Fibroblast of skin of right quadriceps (primary cell): ENCODE measurements around the gene LSM14B.

Source experiments
- DNase-seq: peaks from one replicate; pipeline ENCODE4 v3.0.0-alpha.2; 2013

Gene LSM14B

DNA sequence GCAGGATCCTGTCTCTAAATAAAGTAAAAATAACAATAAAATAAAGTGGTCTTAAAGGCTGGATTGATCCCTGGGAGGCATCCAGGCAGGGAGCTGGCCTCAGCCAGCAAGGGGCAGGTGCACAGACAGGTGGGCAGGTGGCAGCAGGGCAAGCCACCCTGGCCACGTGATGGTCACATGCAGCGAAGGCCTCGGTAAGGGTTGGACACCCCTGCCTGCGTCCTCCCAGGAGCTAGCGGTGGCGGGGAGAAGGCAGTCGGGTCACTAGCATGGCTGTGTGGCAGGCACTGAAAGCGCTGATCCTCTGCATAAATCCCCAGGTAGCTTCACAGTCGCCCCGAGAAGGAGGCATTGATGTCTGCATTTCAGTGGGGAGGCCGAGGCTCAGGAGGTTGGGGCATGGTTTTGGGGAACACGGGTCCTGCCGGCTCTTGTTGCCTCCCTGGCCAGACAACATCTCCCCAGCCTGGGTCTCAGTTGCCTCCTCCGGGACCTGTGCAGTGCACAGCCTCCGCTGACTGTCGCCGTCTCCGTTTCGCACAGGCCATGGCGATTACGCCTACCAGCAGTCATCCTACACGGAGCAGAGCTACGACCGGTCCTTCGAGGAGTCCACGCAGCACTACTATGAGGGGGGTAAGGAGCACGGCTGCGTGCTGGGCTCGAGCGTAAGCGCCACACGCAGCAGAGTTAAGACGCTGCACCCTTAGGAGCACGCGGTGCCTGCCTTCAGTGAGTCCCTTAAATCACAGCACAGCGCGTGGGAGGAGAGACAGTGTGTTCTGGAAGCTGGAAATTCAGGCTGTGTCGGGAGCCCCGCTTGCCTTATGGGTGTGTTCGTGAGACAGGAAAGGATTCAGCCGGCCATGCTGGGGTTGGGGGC, 42.8 kb downstream of the LSM14B start:
- no peak for DNase-seq

DNA sequence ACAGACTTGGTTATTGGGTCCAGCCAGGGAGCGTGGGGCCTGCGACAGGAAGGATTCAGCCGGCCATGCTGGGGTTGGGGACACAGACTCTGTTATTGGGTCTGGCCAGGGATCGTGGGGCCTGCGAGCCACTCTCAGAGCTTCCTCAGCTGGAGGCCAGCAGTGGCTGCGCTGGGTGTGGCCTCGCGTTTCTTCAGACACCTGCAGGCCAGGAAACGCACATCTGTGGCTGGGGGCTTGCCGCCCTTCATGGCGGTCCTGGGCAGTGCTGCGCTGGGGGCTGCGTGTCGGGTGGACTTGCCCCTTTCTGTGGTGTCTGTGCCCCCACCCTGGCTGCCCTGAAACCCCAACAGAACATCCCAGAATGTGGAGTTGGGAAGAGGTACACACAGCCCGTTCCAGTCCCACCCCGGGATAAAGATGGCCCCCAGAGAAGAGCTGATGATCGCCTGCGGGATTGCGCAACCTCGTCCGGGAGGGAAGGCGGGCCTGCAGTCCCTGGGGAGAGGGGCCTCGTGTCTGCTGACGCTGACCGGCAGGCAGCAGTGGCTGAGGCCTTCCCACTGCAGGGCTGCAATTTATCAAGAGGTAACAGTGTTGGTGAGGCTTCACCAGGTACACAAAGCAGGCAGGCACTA, 43.6 kb downstream of the LSM14B start:
- no peak for DNase-seq

DNA sequence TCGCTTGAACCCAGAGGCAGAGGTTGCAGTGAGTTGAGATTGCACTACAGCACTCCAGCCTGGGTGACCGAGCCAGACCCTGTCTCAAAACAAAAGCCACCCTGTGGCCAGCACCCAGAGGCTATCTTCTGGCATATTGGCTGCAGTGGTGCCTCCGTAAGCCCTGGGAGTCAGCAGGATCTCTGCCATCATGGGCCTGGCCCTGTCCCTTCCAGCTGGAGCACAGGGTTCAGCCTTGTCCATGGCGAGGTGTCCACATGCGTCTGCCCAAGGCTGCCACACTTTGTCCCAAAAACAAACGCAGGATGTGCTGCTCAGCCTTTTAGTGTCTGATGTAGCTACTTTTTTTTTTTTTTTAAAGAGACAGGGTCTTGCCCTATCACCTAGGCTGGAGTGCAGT, 45.2 kb downstream of the LSM14B start:
- no peak for DNase-seq

DNA sequence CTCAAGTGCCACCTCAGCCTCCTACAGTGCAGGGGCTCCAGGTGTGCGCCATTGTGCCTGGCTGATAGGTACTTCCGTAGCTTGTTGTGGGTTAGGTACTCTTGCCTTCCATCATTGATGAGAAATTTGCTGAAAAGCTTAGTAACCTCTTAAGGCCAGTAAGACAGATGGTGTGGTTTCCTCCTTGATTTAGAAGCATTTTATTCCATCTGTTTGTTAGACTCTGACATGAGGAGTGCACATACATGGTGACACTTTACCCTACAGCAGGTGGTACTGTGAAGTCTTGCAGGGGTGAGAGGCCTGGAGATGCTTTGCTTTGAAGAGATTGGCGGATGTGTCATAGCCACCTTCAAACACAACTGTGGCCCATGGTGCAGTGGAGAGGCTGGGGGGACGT, 45.8 kb downstream of the LSM14B start:
- no peak for DNase-seq

DNA sequence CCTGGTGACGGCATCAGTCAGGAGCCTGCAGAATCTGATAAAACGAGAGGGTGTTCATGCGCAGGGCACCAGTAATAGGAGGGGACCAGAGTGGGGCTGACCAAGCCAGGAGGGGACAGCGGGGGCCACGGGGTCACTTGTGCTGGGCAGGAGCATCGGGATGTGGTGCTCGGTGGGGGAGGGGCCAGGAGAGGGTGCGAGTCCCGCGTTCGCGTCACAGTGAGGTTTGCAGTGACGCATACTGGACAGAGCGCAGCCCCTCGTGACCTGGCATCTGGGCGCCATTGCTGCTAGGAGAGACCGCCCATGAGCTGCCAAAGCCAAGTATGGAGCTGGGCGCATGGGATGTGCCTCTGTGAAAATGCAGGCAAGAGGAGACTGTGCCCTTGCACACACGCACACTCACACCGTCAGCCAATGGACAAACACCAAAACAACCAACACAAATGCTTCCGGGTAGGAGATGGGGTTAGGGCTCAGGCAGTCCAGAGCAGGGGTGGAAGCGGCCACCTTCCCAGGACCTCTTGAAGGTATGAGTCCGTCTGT, 46.7 kb downstream of the LSM14B start:
- DNase-seq, result no peak

DNA sequence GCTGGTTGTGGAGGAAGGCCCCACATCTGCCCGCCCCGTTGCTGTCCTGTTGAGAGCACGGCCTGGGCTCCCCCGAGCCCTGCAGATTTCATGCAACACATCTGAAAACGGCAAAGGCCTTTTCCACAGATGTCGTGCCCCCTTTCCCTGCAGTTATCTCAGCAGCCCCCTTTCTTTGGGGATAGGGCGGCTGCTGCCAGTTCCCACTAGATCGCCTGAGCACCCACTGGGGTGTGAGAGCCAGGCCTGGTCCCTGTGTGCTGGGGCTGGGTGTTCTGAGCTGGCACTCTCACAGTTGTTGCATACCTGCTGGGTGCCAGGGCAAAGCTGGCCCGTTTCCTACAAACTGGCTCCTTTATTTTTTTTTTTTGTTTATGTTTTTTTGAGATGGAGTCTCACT, 48.3 kb downstream of the LSM14B start:
- no peak for DNase-seq

DNA sequence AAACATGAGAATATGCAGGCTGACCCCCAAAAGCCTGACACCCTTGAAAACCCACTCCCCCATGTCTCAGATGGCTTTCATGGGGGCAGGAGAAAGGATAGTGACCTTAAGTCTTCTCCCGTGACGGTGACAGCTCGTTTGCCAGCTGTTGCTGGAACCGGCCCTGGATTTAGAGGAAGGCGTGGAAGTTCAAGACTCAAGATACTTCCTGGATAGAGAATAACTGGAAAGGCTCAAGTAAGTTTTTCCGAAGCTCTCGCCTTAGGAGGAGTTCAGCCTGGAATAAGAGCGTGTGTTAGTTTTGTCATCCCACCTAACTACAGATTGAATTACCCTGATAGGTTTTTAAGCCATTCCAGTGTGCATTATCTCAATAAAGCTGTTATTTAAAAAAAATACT, 49.0 kb downstream of the LSM14B start:
- DNase-seq, result no peak

DNA sequence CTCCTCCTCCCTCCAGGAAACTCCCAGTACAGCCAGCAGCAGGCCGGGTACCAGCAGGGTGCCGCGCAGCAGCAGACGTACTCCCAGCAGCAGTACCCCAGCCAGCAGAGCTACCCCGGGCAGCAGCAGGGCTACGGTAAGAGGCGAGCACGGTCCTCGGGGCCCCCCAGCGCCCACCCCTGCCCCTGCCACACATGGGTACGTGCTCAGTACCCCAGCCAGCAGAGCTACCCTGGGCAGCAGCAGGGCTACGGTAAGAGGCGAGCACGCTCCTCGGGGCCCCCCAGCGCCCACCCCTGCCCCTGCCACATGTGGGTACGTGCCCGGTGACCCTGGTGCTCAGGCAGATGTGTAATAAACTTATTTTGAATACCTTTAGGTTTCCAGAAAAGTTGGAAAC, 50.4 kb downstream of the LSM14B start:
- no peak for DNase-seq

DNA sequence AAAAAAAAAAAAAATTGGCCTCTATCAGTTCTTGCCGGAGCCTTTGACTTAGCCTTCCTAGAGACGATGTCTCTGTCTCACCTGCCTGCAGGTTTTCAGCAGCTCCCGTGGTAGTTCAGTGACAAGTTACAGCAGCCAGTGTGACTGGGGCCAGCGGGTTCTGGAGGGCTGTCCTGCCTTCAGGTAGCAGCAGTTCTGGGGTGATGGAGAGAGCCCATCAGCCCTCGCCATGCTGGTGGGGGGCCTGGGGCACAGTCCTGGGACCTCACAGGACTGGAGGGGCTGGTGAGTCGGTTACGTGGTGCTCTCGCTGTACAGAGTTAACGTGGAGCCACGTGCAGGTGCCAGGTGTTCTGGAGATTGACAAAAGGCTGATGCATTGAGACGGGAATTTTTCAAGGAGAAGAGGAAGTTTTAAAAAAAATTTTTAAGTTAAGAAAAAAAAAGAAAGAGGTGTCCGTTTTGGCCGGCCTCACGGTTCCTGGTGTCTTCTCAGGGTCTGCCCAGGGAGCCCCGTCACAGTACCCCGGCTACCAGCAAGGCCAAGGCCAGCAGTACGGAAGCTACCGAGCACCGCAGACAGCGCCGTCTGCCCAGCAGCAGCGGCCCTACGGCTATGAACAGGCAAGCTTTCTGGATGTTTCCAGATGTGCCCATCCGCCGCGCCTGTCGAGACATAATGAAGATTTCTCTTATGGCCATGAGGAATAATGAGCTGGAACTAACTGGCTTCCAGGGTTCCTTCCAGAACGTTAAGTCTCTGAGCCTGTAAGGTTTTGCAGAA, 51.9 kb downstream of the LSM14B start:
- DNase-seq, result no peak

DNA sequence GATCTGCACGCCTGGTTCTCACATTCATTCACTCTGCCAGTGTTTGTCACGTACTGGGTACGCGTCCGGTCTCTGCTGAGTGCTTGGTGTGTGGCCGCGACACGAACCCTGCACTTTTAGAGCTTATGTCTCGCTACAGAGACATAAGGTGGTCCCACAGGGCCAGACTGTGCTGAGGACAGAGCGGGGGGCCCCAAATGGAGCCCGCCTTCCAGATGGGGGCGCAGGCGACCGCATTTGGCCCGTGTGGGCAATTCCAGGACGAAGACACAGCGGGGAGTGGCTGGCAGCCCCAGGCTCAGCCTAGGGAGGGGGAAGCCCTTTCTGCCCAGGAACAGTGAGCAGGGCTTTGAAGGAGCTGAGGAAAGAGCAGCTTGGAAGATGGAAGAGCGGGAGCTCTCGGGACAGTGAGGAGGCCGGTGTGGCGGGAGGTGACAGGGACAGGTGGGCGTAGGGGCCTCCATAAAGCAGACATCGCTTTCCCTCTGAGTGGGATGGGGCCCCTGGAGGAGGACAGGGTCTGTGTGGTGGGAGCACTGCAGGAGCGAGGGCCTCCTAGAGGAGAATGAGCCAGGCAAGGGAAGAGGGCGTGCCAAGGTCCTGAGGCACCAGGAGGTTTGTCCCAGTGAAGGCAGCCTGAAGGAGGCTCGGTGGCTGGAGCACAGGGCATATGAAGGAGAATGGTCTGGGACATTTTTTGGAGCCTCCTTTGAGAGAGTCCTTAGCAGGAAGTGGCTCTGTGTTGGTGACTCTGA, 52.8 kb downstream of the LSM14B start:
- no peak for DNase-seq

DNA sequence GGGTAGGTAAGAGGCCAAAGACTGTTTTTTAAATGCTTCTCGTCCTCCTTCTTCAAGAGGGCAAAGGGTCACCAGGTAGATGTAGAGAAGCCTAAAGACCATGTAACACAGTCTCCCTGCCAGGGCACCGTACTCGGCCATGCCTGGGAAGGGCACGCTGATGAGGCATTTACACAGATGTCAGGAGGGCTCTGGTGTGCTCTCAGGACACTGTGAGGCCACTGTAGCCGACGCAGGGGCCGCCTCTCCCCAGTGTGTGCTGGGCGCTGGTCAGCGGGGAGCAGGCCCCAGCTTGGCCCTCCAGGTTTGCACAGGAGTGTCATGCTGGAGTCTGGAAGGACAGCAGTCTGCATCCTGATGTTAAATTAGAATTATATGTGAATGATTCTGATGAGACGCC, 53.4 kb downstream of the LSM14B start:
- no peak for DNase-seq

DNA sequence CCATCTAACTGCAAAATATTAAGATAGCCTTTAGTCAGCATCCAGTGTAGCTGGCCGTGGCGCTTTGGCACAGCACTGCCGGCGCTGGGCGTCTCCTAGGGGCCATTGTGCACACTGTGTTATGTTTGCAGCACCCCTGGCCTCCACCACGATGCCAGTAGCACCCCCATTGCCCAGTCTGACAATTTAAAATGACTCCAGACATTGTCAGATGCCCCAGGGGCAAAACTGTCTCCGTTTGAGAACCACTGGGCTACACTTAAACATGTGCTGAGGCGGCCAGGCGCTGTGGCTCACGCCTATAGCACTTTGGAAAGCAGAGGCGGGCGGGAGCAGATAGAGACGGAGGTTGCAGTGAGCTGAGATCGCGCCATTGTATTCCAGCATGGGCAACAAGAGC, 54.6 kb downstream of the LSM14B start:
- no peak for DNase-seq

DNA sequence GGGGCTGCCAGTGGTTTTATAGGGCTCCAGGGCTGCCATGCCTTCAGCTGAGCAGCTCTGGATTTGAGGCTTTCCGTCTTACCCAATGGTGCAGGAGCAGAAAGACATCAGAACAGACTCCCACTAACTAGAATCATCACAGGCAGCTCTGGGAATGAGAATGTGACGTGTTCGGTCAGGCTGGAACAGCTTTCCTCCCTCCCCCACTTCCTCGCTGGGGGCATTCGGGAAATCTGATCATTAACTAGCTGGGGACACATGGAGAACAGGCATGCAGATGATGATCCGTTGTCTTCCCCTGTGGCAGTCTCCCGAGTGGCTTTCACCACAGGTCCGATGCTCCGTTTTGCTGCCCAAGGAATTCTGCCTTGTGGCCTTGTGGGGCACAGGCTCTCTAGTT, 55.0 kb downstream of the LSM14B start:
- peak; percentile 53 for DNase-seq

DNA sequence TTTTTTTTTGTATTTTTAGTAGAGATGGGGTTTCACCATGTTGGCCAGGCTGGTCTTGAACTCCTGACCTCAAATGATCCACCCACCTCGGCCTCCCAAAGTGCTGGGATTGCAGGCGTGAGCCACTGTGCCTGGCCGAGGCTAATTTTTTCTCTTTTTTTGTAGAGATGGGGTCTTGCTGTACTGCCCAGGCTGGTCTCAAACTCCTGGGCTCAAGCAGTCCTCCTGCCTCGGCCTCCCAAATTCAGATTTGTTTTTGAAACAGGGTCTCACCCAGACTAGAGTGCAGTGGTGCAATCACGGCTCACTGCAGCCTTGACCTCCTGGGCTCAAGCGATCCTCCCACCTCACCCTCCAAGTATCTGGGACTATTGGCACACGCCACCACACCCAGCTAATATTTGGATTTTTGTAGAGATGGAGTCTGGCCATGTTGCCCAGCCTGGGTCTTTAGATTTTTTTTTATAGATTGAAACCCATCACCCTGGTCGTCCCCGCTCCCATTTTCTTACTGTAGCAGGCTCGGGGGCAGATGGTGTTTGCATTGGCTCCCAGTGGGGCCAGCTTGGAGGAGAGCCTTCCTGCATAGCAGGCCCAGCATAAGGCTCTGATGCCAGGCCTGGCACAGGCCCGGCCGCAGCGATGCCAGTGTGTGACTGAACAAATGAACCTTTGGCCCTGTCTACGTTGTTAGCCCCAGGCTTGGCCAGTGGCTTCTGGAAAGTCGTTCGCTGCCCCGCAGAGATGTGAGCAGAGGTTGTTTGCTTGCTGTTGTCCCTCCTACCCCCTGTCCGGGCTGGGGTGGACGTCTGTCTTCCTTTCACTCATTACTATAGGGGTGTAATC, 56.3 kb downstream of the LSM14B start:
- DNase-seq, result no peak

DNA sequence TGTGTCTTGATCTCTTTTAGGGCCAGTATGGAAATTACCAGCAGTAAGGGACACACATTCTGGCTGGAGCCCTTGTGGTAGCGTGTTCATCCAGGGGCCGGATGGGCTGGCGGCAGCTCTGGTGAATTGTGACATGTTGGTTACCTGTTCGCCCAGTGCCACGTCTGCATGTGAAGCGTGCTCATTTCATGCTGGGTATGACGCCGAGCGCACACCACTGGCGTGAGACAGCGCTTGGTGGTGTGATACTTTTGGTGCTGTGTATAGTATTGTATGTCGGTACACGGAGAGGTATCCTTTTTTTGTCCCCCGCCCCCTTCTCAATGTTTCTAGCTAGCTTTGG, 56.9 kb downstream of the LSM14B start:
- no peak for DNase-seq

DNA sequence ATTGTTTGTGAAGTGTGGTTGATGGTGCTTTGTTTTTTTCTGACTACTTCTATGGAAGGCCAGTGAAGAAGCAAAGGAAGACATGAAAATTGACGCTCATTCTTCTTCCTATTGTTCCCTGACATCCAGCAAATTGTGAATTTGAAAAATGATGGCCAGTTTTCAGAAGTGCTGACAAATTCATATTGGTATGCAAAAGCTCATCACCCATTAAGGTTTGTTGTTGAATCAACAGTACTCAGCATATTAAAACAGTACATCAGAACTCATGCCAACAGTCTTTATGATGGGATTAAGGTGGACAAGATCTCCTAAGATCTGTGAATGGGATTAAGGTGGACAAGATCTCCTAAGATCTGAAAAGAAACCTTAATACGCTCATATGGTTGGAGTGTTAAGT, 59.5 kb downstream of the LSM14B start:
- DNase-seq, result no peak

DNA sequence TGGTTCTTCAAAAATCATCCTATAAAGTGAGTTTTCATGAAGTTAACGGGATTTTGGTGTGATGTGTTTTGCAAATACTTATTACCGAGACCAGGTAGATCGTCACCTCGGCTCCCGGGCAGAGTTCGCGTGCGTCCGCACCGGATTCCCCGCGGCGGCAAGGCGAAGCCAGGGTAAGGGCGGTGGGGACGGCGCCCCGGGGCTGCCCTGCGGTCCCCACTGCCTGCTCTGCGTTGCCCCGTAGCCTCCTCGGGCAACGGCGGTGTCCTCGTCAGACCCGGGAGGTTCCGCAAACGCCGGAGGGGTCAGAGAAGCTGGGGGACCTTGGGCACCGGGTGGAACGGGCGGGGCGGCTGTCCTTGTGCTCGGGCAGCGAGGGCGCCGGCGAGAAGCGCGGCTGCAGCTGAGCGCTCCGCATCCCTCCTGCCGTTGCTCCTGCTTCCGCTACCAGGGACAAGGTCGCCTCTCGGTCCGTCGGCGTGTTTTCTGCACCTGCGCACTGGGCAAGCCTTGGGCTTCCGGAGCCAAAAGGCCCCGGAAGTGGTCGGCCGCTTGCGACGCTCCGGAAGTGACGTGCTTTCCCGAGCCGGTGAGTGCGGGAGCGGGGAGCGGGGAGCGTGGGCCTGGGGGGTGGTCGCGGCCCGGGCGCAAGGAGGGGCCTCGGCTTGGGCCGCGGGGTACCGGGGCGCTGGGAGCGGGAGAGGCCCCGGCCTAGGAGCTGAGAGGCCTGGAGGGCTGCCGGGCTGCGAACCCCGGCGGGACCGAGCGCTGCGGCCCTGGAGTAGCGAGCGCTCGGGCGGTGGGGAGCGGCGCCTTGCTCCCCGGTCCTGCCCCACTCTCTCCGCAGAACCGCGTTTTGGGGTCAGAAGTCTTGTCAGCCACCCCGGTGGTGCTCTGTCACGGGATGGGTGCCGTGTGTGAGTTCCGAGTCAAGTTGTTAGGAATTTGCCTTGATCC, 60.5 kb downstream of the LSM14B start, which contains the start of gene MTG2:
Gene MTG2, plus strand, starts transcription at position 560 of the 957 bp plus-strand sequence. CDS start 10,393 bp downstream, outside the sequence.
- peak; percentile 94 for DNase-seq

DNA sequence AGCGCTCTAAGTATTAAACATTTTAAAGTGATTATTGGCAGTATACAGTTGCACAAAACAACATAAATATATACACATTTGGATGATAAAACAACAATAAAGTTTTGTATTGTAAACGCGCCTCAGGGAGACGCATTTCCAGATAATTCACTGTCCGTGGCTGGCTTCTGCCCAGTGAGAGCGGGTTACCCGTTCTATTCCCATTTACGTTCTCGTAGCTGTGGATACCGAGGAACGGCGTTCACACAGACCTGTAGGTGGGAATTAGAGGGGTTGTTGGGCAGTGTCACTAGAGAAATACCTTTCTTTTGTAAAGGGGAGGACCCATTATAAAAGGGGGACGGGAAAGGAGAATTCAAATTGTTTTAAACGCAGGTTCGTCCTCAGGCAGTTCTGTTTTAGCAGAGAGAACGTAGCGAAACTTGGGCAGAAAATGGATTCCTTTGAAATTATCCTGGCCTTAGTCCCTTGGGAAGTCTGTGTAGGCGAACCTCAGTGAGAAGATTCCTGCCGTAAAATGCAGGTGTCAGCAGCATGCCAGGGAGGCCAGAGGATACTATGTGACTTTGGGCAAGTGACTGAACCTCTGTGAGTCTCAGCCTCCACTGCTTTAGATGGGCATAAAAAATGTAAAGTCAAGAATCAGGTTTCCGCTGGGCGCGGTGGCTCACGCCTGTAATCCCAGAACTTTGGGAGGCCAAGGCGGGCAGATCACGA, 61.3 kb downstream of the LSM14B start:
- DNase-seq, result no peak
